HepG2 (cell line): ENCODE measurements around the gene PLD2. TPM values are rescaled to one million over a fixed set of nuclear protein-coding genes. Genes with fewer than 3 reads are reported as not detected.

Experiments used
- ATAC-seq: fragments of 200-7000 bp; cut with Tn5 transposase; 3 replicates; pipeline ENCODE4 v1.9.1; 2020; ENCODE audit warnings: mild to moderate bottlenecking, moderate library complexity
- BruUV-seq: library from RNA; stranded (reverse); fragments of 400-500 nt; replicated peaks from 2 replicates; lab custom pipeline; 2021; lab: Mats Ljungman, UMichigan
- CTCF ChIA-PET: fragments of 300-600 bp; formaldehyde crosslinking; extraction: SDS; loops from one replicate; lab custom pipeline; 2021; ENCODE audit warnings: low total read pairs, inconsistent platforms, low intra/inter-chr PET ratio; lab: Yijun Ruan, JAX
- POLR2A ChIA-PET: fragments of 350-600 bp; sonication (Branson Sonifier 250); formaldehyde crosslinking; loops from one replicate; lab custom pipeline; 2020; ENCODE audit warnings: antibody characterized with exemption, inconsistent platforms; lab: Yijun Ruan, JAX
- DNase-seq: peaks from one replicate; pipeline ENCODE4 v3.0.0-alpha.2; 2015; ENCODE audit warnings: low spot score
- FAIRE-seq: peaks from 3 replicates; lab custom pipeline; 2011; peaks lifted over from hg19 to GRCh38; lab: Jason Lieb, UNC
- H2AFZ ChIP-seq: one replicate; pipeline ENCODE4 v1.6.1; 2011; ENCODE audit warnings: low read length, inconsistent platforms
- H3K27ac ChIP-seq: fragments of 300-600 bp; 3 replicates; pipeline ENCODE4 v1.8.0; 2011; ENCODE audit warnings: mixed run types, mild to moderate bottlenecking, mixed read lengths, low read length, inconsistent platforms; ENCODE audit not compliant: insufficient read depth; ENCODE audit errors: extremely low read length
- H3K27me3 ChIP-seq, 2 experiments: fragments of 200-600 bp in 1 of 2; 2 replicates in 1 of 2; 3 replicates in 1 of 2; pipeline versions ENCODE4 v1.6.0 to v1.8.0; 2011; ENCODE audit warnings: low read length in 2 of 2, mild to moderate bottlenecking in 2 of 2, moderate library complexity in 2 of 2, inconsistent platforms in 1 of 2; ENCODE audit not compliant: insufficient read depth in 2 of 2, control insufficient read depth in 1 of 2
- H3K36me3 ChIP-seq, 2 experiments: fragments of 200-600 bp in 1 of 2; replicated peaks in 1 of 2; 2 replicates in 1 of 2; 3 replicates in 1 of 2; pipeline versions ENCODE4 v1.5.1 to v1.8.0; 2011; ENCODE audit warnings: low read length in 2 of 2, inconsistent platforms in 1 of 2; ENCODE audit not compliant: insufficient read depth in 2 of 2, control insufficient read depth in 1 of 2
- H3K4me1 ChIP-seq: 2 replicates; pipeline ENCODE4 v1.5.1; 2012; ENCODE audit warnings: low read length, inconsistent platforms; ENCODE audit not compliant: insufficient read depth
- H3K4me2 ChIP-seq: 2 replicates; pipeline ENCODE4 v1.6.0; 2011; ENCODE audit warnings: low read depth, low read length, inconsistent platforms
- H3K4me3 ChIP-seq, 3 experiments: fragments of 200-600 bp in 1 of 3; sonication (generic), shearing (Covaris generic) in 1 of 3; replicated peaks in 1 of 3; 2 replicates each; pipeline ENCODE4 v1.5.1; 2011 to 2016; ENCODE audit warnings: low read length in 3 of 3, inconsistent platforms in 2 of 3, low read depth in 2 of 3, mild to moderate bottlenecking in 2 of 3, control low read depth in 1 of 3, mixed read lengths in 1 of 3; ENCODE audit not compliant: insufficient read depth in 1 of 3
- H3K79me2 ChIP-seq: one replicate; pipeline ENCODE4 v1.6.1; 2011; ENCODE audit warnings: low read length, inconsistent platforms; ENCODE audit not compliant: insufficient read depth
- H3K9ac ChIP-seq: 2 replicates; pipeline ENCODE4 v1.6.0; 2011; ENCODE audit warnings: mild to moderate bottlenecking, low read depth, low read length, inconsistent platforms; ENCODE audit not compliant: insufficient read depth
- H3K9me3 ChIP-seq: 2 replicates; pipeline ENCODE4 v1.5.1; 2012; ENCODE audit warnings: mild to moderate bottlenecking, low read length
- H4K20me1 ChIP-seq: 2 replicates; pipeline ENCODE4 v1.6.0; 2011; ENCODE audit warnings: inconsistent platforms, mild to moderate bottlenecking, low read length, moderate library complexity; ENCODE audit not compliant: insufficient read depth
- CBFB ChIP-seq: sonication (generic); formaldehyde crosslinking; IDR thresholded peaks from 2 replicates; pipeline ENCODE4 v1.4.0; 2020; ENCODE audit warnings: missing genetic modification reagents
- CCDC6 ChIP-seq: sonication (generic); formaldehyde crosslinking; IDR thresholded peaks from 2 replicates; pipeline ENCODE4 v1.8.1; 2022; ENCODE audit warnings: mild to moderate bottlenecking, missing genetic modification reagents, moderate library complexity
- MEIS1 ChIP-seq: sonication (generic); formaldehyde crosslinking; IDR thresholded peaks from 2 replicates; pipeline ENCODE4 v1.9.0; 2021; ENCODE audit warnings: mild to moderate bottlenecking, missing genetic modification reagents, moderate library complexity, borderline replicate concordance
- NPAS2 ChIP-seq: sonication (generic); formaldehyde crosslinking; IDR thresholded peaks from 2 replicates; pipeline ENCODE4 v1.8.0; 2022; ENCODE audit warnings: mild to moderate bottlenecking, missing genetic modification reagents, borderline replicate concordance
- SATB2 ChIP-seq: sonication (generic); formaldehyde crosslinking; IDR thresholded peaks from 2 replicates; pipeline ENCODE4 v1.5.0; 2020; ENCODE audit warnings: missing genetic modification reagents
- SMAD1 ChIP-seq: sonication (generic); formaldehyde crosslinking; IDR thresholded peaks from 2 replicates; pipeline ENCODE4 v1.4.0; 2020; ENCODE audit warnings: missing genetic modification reagents, low read depth, mild to moderate bottlenecking, borderline replicate concordance
- SMARCE1 ChIP-seq: fragments of 450-650 bp; IDR thresholded peaks from 2 replicates; pipeline ENCODE4 v1.6.1; 2017; ENCODE audit warnings: borderline replicate concordance
- ZFP82 ChIP-seq: sonication (generic); formaldehyde crosslinking; IDR thresholded peaks from 2 replicates; pipeline ENCODE4 v1.5.1; 2020; ENCODE audit warnings: mild to moderate bottlenecking, missing genetic modification reagents, borderline replicate concordance
- ZNF225 ChIP-seq: sonication (generic); formaldehyde crosslinking; IDR thresholded peaks from 2 replicates; pipeline ENCODE4 v1.4.0; 2020; ENCODE audit warnings: mild to moderate bottlenecking, missing genetic modification reagents
- ZNF230 ChIP-seq: sonication (generic); formaldehyde crosslinking; IDR thresholded peaks from 2 replicates; pipeline ENCODE4 v1.4.0; 2020; ENCODE audit warnings: mild to moderate bottlenecking, missing genetic modification reagents
- ZNF546 ChIP-seq: sonication (generic); formaldehyde crosslinking; conservative IDR thresholded peaks from 2 replicates; pipeline ENCODE4 v1.8.1; 2023; ENCODE audit warnings: mild to moderate bottlenecking, missing genetic modification reagents
- ZNF589 ChIP-seq: sonication (generic); formaldehyde crosslinking; conservative IDR thresholded peaks from 2 replicates; pipeline ENCODE4 v1.8.0; 2022; ENCODE audit warnings: mild to moderate bottlenecking, moderate library complexity, missing genetic modification reagents
- WGBS: methylation state at CpG from one replicate; pipeline ENCODE4 v1.1.6; 2017; ENCODE audit warnings: low lambda C conversion rate; 5-methylcytosine and 5-hydroxymethylcytosine counted together
- in situ Hi-C: cut with HindIII; loops from 2 replicates; pipeline ENCODE4 v1.10.0; 2017; ENCODE audit warnings: low pct_unique_long_range_greater_than_20kb; ENCODE audit not compliant: extremely low pct_ligation_motif_present
- intact Hi-C: fragments of 100-400 bp; cut with micrococcal nuclease; formaldehyde crosslinking; loops from one replicate; pipeline ENCODE4 v1.10.0; 2022; ENCODE audit not compliant: unreplicated experiment
- polyA plus RNA-seq, 8 experiments: library from polyadenylated mRNA; depleted of rRNA in 3 of 8; stranded (reverse) in 7 of 8; unstranded in 1 of 8; fragments of >200 nt; fragmentation: Illumina TruSeq in 4 of 8; extraction: Trizol in 4 of 8; gene quantifications; 2 replicates each; pipeline versions ENCODE4 v1.2.1 to v1.2.3, GENCODE V29; 2011 to 2016; ENCODE audit warnings: low read depth in 4 of 8, missing spikeins in 1 of 8, mixed read lengths in 1 of 8; ENCODE audit not compliant: insufficient read depth in 1 of 8
- total RNA-seq, 5 experiments: library from RNA; depleted of rRNA; stranded (reverse); fragments of >200 nt; fragmentation: Illumina TruSeq; extraction: Trizol; gene quantifications; 2 replicates each; pipeline ENCODE4 v1.2.3, GENCODE V29; 2016; ENCODE audit warnings: low read depth in 1 of 5
- TF ChIP-seq, protein P1 (sequence below): sonication (generic); formaldehyde crosslinking; IDR thresholded peaks from 2 replicates; pipeline ENCODE4 v1.5.0; 2020; ENCODE audit warnings: missing genetic modification reagents
- TF ChIP-seq, protein P2 (sequence below): sonication (generic); formaldehyde crosslinking; conservative IDR thresholded peaks from 2 replicates; pipeline ENCODE4 v1.8.0; 2022; ENCODE audit warnings: mild to moderate bottlenecking, moderate library complexity, missing genetic modification reagents

Gene PLD2
- total and polyA plus RNA-seq, 2 of the 13 experiments (the other 11 are each of a cell fraction or from before 2014, with no cell fraction given): 13.4 to 29.7 TPM

DNA sequence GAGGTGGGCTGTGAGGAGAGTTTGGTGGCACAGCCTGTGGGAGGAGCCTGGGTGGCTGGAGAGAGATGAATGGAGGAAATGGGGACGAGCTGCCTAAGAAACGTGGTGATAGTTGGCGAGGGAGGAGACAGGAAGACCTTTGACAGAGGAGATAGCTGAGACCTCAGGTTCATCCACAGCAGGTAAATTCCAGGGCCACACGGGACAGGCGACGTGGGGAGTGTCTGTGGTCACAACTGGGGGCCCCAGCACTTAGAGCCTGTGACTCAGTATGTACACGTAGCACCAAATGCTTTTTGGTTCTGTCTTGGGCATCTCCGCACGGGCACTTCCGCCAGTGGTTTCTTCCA lies 33.9 kb downstream of the PLD2 start:
- Histone ChIP-seq H3K36me3 (peaks cover 5 to 29% of the 10 kb centered on the region in 2 experiments; a peak in 4 of 5 replicates), H3K9ac (no peak overlapping the region), H2AFZ (no peak overlapping the region), H3K4me1 (peaks cover 64% of the 10 kb centered on the region), H3K9me3 (no peaks in the 10 kb centered on the region), H3K27ac (no peak overlapping the region), H3K4me2 (no peak overlapping the region), H3K79me2 (peaks cover 88% of the 10 kb centered on the region), H3K4me3 (no peak overlapping the region), H3K27me3 (no peaks in the 10 kb centered on the region), H4K20me1 (peaks cover 38% of the 10 kb centered on the region)
- no peak for FAIRE-seq
- intact Hi-C loops (no loop called here), in situ Hi-C loops (no loop called here)
- DNase-seq: no peak
- WGBS: 96% methylated on average over 8 of the region's 10 CpGs
- TF ChIP-seq, protein P1, sequence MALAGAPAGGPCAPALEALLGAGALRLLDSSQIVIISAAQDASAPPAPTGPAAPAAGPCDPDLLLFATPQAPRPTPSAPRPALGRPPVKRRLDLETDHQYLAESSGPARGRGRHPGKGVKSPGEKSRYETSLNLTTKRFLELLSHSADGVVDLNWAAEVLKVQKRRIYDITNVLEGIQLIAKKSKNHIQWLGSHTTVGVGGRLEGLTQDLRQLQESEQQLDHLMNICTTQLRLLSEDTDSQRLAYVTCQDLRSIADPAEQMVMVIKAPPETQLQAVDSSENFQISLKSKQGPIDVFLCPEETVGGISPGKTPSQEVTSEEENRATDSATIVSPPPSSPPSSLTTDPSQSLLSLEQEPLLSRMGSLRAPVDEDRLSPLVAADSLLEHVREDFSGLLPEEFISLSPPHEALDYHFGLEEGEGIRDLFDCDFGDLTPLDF (CRISPR knock-in tag): no peak
- TF ChIP-seq SMAD1 (no peak), SATB2 (no peak), ZNF225 (no peak), NPAS2 (CRISPR knock-in tag) (no peak), ZNF589 (no peak), SMARCE1 (no peak)
- no peak for ATAC-seq
- BruUV-seq: no TSS peak
- ChIA-PET POLR2A (no interaction called here), CTCF (no interaction called here)

DNA sequence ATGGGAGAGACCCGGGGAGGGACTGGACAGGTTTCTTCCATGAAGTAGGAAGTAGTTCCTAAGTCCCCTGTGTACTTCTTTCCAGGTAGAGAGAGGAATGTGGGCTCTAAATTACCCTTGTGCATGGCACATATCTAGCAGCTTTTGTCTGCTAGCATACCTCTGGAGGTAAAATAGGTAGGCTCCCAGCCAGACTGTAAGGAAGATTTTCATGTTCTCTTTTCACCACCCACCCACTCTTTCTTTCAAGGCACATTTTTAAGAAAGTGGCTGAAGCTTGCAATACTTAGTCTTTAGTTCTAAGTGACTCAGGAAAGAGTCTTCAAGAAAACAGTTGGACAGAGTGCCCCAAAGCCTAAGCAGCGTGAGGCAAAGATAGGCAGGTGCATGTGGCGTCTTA lies 35.4 kb downstream of the PLD2 start:
- CTCF ChIA-PET: no interaction called here

More for the DNA sequence above, 35.4 kb downstream of the PLD2 start:
- TF ChIP-seq ZNF546 (no peak), CBFB (CRISPR knock-in tag) (no peak), ZNF230 (no peak), MEIS1 (no peak), ZFP82 (CRISPR knock-in tag) (no peak), CCDC6 (CRISPR knock-in tag) (no peak)
- TF ChIP-seq, protein P2, sequence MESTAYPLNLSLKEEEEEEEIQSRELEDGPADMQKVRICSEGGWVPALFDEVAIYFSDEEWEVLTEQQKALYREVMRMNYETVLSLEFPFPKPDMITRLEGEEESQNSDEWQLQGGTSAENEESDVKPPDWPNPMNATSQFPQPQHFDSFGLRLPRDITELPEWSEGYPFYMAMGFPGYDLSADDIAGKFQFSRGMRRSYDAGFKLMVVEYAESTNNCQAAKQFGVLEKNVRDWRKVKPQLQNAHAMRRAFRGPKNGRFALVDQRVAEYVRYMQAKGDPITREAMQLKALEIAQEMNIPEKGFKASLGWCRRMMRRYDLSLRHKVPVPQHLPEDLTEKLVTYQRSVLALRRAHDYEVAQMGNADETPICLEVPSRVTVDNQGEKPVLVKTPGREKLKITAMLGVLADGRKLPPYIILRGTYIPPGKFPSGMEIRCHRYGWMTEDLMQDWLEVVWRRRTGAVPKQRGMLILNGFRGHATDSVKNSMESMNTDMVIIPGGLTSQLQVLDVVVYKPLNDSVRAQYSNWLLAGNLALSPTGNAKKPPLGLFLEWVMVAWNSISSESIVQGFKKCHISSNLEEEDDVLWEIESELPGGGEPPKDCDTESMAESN (CRISPR knock-in tag): no peak
- H3K27me3 ChIP-seq: no peaks in the 10 kb centered on the region
- no peaks in the 10 kb centered on the region for H3K9me3 ChIP-seq
- H3K4me3 ChIP-seq: no peak overlapping the region
- WGBS: 98% methylated on average over 2 of the region's 3 CpGs
- in situ Hi-C loops: no loop called here
- ATAC-seq (no peak), FAIRE-seq (no peak), DNase-seq (no peak)
- intact Hi-C loops: no loop called here
- H3K9ac ChIP-seq: no peak overlapping the region
- no TSS peak for BruUV-seq
- H4K20me1 ChIP-seq: peaks cover 37% of the 10 kb centered on the region
- POLR2A ChIA-PET: no interaction called here
- H2AFZ ChIP-seq: no peak overlapping the region
- peaks cover 5 to 29% of the 10 kb centered on the region in 2 experiments; a peak in 4 of 5 replicates for H3K36me3 ChIP-seq
- peaks cover 64% of the 10 kb centered on the region for H3K4me1 ChIP-seq
- H3K79me2 ChIP-seq: peaks cover 88% of the 10 kb centered on the region
- H3K27ac ChIP-seq: no peak overlapping the region
- H3K4me2 ChIP-seq: no peak overlapping the region
